ENCODE data around the gene FCGR1A. TPM values are rescaled to one million over a fixed set of nuclear protein-coding genes. Genes with fewer than 3 reads are reported as not detected.
"Not testable (repeated sequence)": the region's sequence is repeated elsewhere in the genome, so short reads cannot be mapped to it uniquely, and the experiment has no call there.

The FCGR1A gene
- total RNA-seq, 1 experiment from 2014 or later, result not detected

- BruUV-seq (replicated peaks); H4K20me1 ChIP-seq (ENCODE audit: insufficient read depth); H3K9me3 ChIP-seq (ENCODE audit: control insufficient read depth in 1 of 2, insufficient read depth in 1 of 2, low read depth in 1 of 2, low read length in 2 of 2); H3K36me3 ChIP-seq (ENCODE audit: control insufficient read depth in 1 of 2, insufficient read depth in 2 of 2, low read length in 2 of 2); ATAC-seq; H3K27ac ChIP-seq (ENCODE audit: low read depth, low read length); H3K79me2 ChIP-seq (ENCODE audit: insufficient read depth, low read length); RAD21 ChIA-PET (ENCODE audit: low non-redundant PET in 1 of 2, low total read pairs in 2 of 2, uncharacterized antibody in 2 of 2, unreplicated experiment in 2 of 2); H3K27me3 ChIP-seq (ENCODE audit: insufficient read depth, low read length); H3K9ac ChIP-seq (ENCODE audit: low read length); H3K4me2 ChIP-seq (ENCODE audit: low read length); H2AFZ ChIP-seq (ENCODE audit: low read depth, low read length, poor library complexity, severe bottlenecking); intact Hi-C loops (cut with micrococcal nuclease); H3K4me3 ChIP-seq (replicated peaks in 1 of 2; ENCODE audit: low read depth in 1 of 2, low read length in 2 of 2); H3K4me1 ChIP-seq (ENCODE audit: control insufficient read depth in 1 of 2, insufficient read depth in 2 of 2, low read length in 2 of 2); CTCF ChIA-PET; POLR2A ChIA-PET; DNase-seq (ENCODE audit: low read depth, low spot score); H3K9me2 ChIP-seq (ENCODE audit: insufficient read depth): not testable (repeated sequence)
These were observed 29.0 kb upstream of the FCGR1A start for GRCh38 chr1:149753466-149753865.

- BruUV-seq (replicated peaks); H4K20me1 ChIP-seq (ENCODE audit: insufficient read depth); H3K9me2 ChIP-seq (ENCODE audit: insufficient read depth); CTCF ChIA-PET; H2AFZ ChIP-seq (ENCODE audit: low read depth, low read length, poor library complexity, severe bottlenecking); ATAC-seq; H3K4me3 ChIP-seq (replicated peaks in 1 of 2; ENCODE audit: low read depth in 1 of 2, low read length in 2 of 2); H3K36me3 ChIP-seq (ENCODE audit: control insufficient read depth in 1 of 2, insufficient read depth in 2 of 2, low read length in 2 of 2); H3K4me2 ChIP-seq (ENCODE audit: low read length); H3K27ac ChIP-seq (ENCODE audit: low read depth, low read length); H3K9ac ChIP-seq (ENCODE audit: low read length); H3K79me2 ChIP-seq (ENCODE audit: insufficient read depth, low read length); intact Hi-C loops (cut with micrococcal nuclease); H3K4me1 ChIP-seq (ENCODE audit: control insufficient read depth in 1 of 2, insufficient read depth in 2 of 2, low read length in 2 of 2); H3K27me3 ChIP-seq (ENCODE audit: insufficient read depth, low read length); H3K9me3 ChIP-seq (ENCODE audit: control insufficient read depth in 1 of 2, insufficient read depth in 1 of 2, low read depth in 1 of 2, low read length in 2 of 2); DNase-seq (ENCODE audit: low read depth, low spot score); RAD21 ChIA-PET (ENCODE audit: low non-redundant PET in 1 of 2, low total read pairs in 2 of 2, uncharacterized antibody in 2 of 2, unreplicated experiment in 2 of 2); POLR2A ChIA-PET: not testable (repeated sequence)
These were observed 27.2 kb upstream of the FCGR1A start for GRCh38 chr1:149755294-149755693.

GRCh38 chr1:149762294-149762693, 20.2 kb upstream of the FCGR1A start:
- DNase-seq (ENCODE audit: low read depth, low spot score); H3K79me2 ChIP-seq (ENCODE audit: insufficient read depth, low read length); RAD21 ChIA-PET (ENCODE audit: low non-redundant PET in 1 of 2, low total read pairs in 2 of 2, uncharacterized antibody in 2 of 2, unreplicated experiment in 2 of 2); H2AFZ ChIP-seq (ENCODE audit: low read depth, low read length, poor library complexity, severe bottlenecking); H3K27me3 ChIP-seq (ENCODE audit: insufficient read depth, low read length); H3K4me2 ChIP-seq (ENCODE audit: low read length); H3K4me1 ChIP-seq (ENCODE audit: control insufficient read depth in 1 of 2, insufficient read depth in 2 of 2, low read length in 2 of 2); H3K9me2 ChIP-seq (ENCODE audit: insufficient read depth); H3K9me3 ChIP-seq (ENCODE audit: control insufficient read depth in 1 of 2, insufficient read depth in 1 of 2, low read depth in 1 of 2, low read length in 2 of 2); CTCF ChIA-PET; H3K27ac ChIP-seq (ENCODE audit: low read depth, low read length); intact Hi-C loops (cut with micrococcal nuclease); H3K9ac ChIP-seq (ENCODE audit: low read length); BruUV-seq (replicated peaks); H4K20me1 ChIP-seq (ENCODE audit: insufficient read depth); H3K4me3 ChIP-seq (replicated peaks in 1 of 2; ENCODE audit: low read depth in 1 of 2, low read length in 2 of 2); ATAC-seq; H3K36me3 ChIP-seq (ENCODE audit: control insufficient read depth in 1 of 2, insufficient read depth in 2 of 2, low read length in 2 of 2); POLR2A ChIA-PET: not testable (repeated sequence)

- H3K4me3 ChIP-seq (replicated peaks in 1 of 2; ENCODE audit: low read depth in 1 of 2, low read length in 2 of 2); H3K9me2 ChIP-seq (ENCODE audit: insufficient read depth); H3K4me2 ChIP-seq (ENCODE audit: low read length); BruUV-seq (replicated peaks); H3K79me2 ChIP-seq (ENCODE audit: insufficient read depth, low read length); DNase-seq (ENCODE audit: low read depth, low spot score); H3K27ac ChIP-seq (ENCODE audit: low read depth, low read length); CTCF ChIA-PET; H4K20me1 ChIP-seq (ENCODE audit: insufficient read depth); H2AFZ ChIP-seq (ENCODE audit: low read depth, low read length, poor library complexity, severe bottlenecking); H3K9ac ChIP-seq (ENCODE audit: low read length); H3K36me3 ChIP-seq (ENCODE audit: control insufficient read depth in 1 of 2, insufficient read depth in 2 of 2, low read length in 2 of 2); H3K27me3 ChIP-seq (ENCODE audit: insufficient read depth, low read length); intact Hi-C loops (cut with micrococcal nuclease); H3K9me3 ChIP-seq (ENCODE audit: control insufficient read depth in 1 of 2, insufficient read depth in 1 of 2, low read depth in 1 of 2, low read length in 2 of 2); RAD21 ChIA-PET (ENCODE audit: low non-redundant PET in 1 of 2, low total read pairs in 2 of 2, uncharacterized antibody in 2 of 2, unreplicated experiment in 2 of 2); ATAC-seq; H3K4me1 ChIP-seq (ENCODE audit: control insufficient read depth in 1 of 2, insufficient read depth in 2 of 2, low read length in 2 of 2); POLR2A ChIA-PET: not testable (repeated sequence)
These were observed 18.2 kb upstream of the FCGR1A start for GRCh38 chr1:149764087-149764800.

All from HCT116 (cell line).